ENCODE results near the gene EPHX1.
"Not testable (repeated sequence)": the region's sequence is repeated elsewhere in the genome, so short reads cannot be mapped to it uniquely, and the experiment has no call there.

EPHX1 gene

DNA sequence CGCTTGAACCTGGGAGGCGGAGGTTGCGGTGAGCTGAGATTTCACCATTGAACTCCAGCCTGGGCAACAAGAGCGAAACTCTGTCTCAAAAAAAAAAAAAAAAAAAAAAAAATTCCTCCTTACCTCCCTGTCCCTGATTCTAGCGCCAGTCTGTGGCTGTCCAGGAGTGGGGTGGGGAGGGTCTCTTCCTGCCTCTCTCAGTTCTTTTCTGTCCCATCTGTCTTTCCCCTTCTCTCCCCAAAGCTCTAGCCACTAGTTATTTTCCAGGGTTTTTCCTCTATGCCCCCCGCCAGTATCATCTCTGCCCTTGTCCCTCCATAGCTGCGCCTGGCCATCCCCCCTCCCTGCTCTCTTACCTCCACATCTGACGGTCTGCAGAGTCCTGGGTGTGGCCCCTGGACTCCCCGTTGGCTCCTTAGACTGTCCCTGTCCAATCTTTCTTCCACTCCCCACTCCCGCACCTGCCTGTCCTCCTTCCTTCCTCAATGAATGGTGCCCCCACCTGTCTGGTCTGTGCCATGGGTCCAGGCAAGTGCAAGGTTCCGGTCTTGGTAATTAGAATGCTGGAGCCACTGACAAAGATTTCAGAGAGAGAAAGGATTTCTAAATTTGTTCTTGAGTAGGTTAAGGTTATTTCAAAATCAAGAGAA lies 73.8 kb downstream of the EPHX1 start:
- no peak for DNase-seq

DNA sequence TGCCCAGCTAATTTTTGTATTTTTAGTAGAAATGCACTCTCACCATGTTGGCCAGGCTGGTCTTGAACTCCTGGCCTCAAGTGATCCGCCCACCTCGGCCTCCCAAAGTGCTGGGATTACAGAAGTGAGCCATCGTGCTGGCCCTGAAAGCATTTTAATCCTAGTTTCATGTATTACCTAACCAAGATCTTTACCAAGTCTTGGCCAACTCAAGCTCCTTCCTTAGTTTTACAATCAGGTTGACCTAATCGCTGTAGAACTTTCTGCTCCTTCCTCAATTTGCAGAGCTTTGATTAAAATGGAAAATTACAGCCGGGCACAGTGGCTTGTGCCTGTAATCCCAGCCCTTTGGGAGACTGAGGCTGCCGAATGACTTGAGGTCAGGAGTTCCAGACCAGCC lies 75.4 kb downstream of the EPHX1 start:
- DNase-seq, result peak; percentile 55

DNA sequence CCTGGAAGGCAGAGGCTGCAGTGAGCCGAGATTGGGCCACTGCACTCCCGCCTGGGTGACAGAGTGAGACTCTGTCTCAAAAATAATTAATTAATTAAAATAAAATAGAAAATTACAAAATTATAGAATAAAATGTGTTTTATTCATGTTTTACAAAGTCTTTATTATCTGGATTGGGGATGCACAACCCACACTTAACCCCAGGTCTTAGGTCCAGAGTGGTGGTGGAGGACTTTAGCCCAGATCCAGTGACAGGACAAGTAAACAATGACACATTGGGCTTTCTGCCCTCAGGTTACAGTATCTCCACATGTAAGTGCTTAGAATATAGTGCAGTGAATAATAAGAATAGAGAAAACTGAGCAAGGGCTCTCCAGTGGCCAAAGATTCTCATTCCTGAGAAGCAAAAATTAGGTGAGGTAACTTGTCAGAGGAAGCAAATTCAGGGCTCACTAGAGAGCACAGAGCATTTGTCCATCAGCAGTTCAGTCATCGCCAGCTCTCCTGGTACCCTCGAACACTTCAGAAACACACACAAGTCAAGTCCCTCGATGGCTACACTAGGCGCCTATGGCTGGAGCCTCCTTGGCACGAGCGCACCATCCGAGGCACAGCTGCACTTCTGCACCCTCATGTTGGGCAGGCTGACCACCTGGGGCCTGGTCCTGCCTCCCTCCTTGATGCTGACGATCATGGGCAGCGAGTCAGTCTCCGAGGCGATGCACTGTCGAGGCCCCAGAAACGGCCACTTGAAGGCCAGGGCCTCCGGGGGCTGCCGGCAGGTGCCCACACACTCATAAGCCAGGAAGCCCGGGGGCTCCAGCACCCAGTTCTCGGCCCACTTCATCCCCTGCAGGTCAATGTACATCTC lies 76.5 kb downstream of the EPHX1 start:
- no peak for DNase-seq

DNA sequence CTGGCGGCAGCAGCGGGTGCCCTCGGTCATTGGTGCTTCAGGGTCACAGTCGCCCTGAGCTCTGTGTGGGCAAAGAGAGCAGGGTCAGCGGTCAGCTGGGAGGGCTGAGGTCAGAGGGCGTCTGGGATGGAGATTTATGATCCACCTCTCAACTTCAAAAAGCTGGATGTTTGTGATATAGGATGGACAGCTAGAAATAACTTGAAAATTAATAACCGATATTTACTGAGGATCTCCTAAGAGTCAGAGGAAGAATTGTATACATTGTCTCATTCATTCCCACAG lies 77.0 kb downstream of the EPHX1 start:
- no peak for DNase-seq

DNA sequence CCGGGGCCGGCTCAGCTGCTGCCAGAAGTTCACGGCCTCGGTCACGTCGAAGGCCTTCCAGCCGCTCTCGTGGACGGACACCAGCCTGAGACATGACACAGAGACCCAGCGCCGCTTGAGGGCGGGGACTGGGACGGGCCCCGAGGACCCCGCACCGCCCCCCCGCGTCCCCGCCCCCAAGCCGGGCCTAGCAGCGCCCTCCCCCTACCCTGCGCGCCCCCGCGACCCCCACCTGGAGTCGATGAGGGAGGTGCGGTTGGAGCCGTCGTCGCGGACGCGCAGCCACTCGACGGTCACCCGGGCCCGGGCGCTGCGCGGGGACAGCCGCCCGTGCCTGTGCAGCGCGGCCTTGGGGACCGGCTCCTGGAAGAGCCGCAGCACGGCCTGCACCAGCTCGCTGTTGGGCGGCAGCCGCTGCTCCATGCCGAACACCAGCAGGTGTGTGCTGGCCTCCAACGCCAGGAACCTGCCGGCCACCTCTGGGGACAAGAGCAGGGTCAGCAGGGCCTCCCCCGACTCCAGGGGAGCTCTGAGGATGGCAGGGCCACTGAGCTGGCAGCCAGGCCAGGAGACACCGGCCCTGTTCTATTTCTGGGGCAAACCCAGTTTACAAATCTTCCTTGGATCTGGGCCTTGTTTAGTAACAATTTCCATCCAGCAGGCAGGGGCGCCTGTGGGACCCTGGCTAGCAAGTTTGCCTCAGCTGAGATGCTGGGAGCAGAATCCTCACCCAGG lies 77.8 kb downstream of the EPHX1 start:
- DNase-seq, result not testable (repeated sequence)

DNA sequence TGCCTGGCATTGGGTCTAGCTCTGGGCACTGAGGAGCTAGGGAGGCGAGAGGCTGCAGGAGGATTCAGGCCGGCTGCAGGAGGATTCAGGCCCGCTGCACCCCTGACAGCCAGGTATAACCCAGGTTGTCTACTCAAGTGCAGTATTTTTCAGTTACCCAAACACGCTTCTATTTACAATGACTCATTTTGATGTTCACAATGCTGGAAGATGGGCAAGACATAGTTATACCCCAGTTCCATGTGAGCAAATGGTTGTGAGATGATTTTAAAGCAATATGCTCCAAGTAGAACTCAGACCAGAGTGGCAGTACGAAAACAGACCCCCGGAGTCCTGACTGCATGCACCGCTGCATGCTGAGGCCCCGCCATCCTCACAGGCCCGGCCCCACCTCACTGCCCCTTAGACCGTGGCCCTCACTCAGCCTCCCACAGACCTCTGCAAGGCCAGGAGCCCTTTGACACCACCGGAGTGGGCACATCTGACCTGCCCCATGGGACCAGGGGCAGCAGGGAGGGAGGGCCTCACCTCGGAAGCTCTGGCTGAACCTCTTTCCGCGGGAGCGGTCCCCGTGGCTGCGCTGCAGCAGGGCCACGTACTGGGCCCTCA lies 78.5 kb downstream of the EPHX1 start:
- DNase-seq, result no peak

DNA sequence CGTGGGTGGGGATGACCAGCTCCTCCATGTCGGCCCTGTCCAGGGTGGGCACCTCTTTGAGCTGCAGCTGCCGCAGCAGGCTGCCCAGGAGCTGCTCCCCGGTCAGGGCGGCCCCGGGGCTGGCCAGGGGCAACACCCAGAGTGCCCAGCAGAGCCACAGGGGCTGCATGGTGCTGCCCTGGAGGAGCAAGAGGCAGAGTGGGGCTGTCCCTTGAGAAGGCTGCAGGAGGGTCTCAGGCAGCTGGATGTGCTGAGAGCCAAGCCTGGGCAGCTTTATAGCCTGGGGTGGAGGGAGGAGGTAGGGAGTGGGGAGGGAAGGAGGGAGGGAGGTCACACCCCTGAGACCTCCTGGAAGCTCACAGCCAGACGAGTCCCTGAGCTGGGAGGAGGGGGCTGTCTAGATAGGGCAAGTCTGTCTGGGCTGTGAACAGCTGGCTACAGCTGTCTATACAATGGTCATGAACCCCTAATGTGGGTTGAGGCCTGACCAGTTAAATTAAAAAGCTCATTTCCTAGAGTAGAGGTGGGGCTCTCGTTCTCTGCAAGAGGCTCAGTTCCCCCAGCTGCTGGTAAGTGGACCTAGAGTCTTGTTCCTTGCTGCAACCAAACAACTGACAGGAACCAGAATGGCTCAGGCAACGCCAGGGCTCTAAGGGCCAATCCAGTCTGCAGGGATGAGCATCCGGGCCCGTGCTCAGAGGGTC lies 79.1 kb downstream of the EPHX1 start, which contains the start of gene LEFTY1:
LEFTY1 (minus strand) TSS at position 249 of the 704 bp plus-strand sequence; CDS start at position 169, 80 bp downstream.
- no peak for DNase-seq

DNA sequence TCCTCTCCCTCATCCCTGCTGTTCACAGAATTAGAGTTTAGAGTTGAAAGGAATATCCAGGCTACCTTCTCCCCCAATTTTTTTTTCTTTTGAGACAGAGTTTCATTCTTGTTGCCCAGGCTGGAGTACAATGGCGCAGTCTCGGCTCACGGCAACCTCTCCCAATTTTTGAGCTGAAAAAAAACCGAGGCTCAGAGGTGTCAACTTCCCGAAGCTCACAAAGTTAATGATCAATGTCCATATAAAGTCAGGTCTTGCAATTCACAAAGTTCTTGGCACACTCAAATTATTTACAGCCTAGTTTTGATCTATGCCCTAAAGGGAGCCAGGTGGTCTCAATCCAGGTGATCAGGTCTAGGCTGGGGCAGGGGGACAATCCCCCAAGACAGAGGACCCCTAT lies 79.8 kb downstream of the EPHX1 start:
- DNase-seq, result no peak

DNA sequence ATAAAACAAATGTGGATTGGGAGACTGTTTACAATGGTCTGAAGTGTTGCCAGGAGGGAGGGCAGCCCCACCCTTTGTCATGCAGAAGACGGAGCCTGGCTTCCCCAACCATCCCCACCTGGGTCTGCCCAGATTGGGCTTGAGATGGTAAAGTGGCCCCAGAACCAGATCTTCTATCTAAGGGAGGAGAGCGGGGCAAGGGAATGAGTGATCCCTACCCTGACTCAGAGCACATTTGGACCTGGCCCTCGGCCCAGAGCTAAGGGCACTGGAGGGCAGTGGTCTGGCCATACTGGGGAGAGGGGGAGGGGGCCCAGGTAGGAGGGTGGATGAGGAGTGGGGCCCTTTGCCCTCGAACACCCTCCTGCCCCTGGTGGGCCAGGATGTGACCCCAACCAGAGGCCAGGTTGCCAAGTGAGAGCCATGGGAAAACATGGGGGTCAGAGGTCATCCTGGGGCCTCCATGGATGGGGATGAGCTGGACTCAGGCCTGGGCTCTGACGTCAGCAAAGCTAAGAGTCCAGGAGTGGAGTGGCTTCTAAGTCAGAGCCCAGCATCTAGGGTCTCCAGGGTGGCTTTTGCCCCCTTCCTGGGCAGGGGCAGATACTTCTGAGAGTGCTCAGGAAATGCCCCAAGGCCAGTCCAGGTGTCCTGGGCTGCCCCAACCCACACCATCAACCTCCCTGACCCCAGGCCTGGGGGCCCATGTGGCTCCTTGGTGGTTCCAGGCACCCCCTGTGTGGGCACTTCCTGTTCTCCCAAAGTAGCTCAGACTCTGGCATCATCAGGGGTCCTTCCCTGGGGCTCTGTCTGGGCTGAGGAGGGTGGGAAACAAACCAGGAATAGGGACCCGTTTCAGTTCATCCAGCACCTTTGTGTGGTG lies 80.7 kb downstream of the EPHX1 start:
- DNase-seq, result no peak

DNA sequence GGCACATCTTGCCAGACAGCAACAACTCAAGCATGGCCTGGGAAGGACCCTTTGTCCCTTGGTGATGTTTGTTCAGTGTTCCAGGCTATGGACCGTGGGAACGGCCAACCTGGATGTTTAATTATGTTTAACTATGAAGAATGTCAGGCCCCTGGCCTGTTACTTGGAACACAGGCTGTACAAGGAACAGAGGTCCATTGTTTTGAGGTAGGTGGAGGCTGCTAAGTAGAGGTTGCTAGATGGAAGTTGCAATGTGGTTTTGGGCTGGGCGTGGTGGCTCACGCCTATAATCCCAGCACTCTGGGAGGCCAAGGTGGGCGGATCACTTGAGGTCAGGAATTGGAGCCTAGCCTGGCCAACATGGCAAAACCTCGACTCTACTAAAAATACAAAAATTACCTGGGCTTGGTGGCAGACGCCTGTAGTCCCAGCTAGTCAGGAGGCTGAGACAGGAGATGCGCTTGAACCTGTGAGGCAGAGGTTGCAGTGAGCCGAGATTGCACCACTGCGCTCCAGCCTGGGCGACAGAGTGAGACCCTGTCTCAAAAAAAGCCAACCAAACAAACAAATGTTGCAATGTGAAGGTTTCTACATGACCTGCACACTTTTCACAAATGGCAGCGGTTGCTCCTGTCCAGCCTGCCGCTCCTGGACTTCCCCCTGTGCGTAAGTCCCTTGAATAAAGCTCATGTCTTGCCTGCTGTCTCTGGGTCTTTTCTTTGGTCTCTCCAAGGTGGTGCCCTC lies 81.5 kb downstream of the EPHX1 start:
- DNase-seq, result no peak

DNA sequence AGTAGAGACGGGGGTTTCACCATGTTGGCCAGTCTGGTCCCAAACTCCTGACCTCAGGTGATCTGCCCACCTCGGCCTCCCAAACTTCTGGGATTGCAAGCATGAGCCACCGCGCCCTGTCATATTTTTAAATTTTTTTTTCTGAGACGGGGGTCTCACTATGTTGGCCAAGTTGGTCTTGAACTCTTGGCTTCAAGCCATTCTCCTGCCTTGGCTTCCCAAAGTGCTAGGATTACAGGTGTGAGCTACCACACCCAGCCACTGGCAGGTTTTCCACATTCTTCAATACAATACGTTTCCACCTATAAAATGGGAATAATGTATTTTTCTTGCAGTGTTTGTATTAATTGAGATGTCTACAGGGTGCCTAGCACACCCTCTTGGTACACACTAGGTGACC lies 82.4 kb downstream of the EPHX1 start:
- DNase-seq, result no peak

Data from GF-D8 (cell line).